Spleen (tissue), 11 donors: ENCODE data around the gene GATA2. TPM values are rescaled to one million over a fixed set of nuclear protein-coding genes. Genes with fewer than 3 reads are reported as not detected.

Source experiments
- DNase-seq: peaks from one replicate; pipeline ENCODE4 v3.0.0-alpha.2; 2020
- H3K27ac ChIP-seq, 8 donors: fragments of 200-600 bp; sonication (generic) in 7 of 8; 1 replicate in 4 of 8; 2 replicates in 4 of 8; pipeline versions ENCODE4 v1.5.0 to v1.8.0; 2016 to 2021; ENCODE audit warnings: inconsistent platforms in 4 of 8, mild to moderate bottlenecking in 4 of 8, moderate library complexity in 1 of 8
- H3K27me3 ChIP-seq, 7 donors: fragments of 200-600 bp; sonication (generic) in 6 of 7; replicated peaks in 1 of 7; 1 replicate in 4 of 7; 2 replicates in 3 of 7; pipeline versions ENCODE4 v1.5.0 to v1.8.0; 2016 to 2021; ENCODE audit warnings: inconsistent platforms in 3 of 7, mild to moderate bottlenecking in 1 of 7
- H3K36me3 ChIP-seq, 6 donors: fragments of 200-600 bp; sonication (generic) in 5 of 6; 1 replicate in 4 of 6; 2 replicates in 2 of 6; pipeline versions ENCODE4 v1.5.0 to v1.8.0; 2016 to 2021; ENCODE audit warnings: inconsistent platforms in 2 of 6
- H3K4me1 ChIP-seq, 6 donors: fragments of 200-600 bp; sonication (generic) in 5 of 6; 1 replicate in 3 of 6; 2 replicates in 3 of 6; pipeline versions ENCODE4 v1.5.0 to v1.8.0; 2016 to 2021; ENCODE audit warnings: inconsistent platforms in 3 of 6
- H3K4me3 ChIP-seq, 8 donors: fragments of 200-600 bp; sonication (generic) in 7 of 8; 1 replicate in 4 of 8; 2 replicates in 4 of 8; pipeline versions ENCODE4 v1.5.0 to v1.8.0; 2016 to 2021; ENCODE audit warnings: inconsistent platforms in 4 of 8, mild to moderate bottlenecking in 4 of 8, moderate library complexity in 2 of 8
- H3K9me3 ChIP-seq, 8 donors: fragments of 200-600 bp; sonication (generic) in 7 of 8; 1 replicate in 4 of 8; 2 replicates in 4 of 8; pipeline versions ENCODE4 v1.5.0 to v1.8.0; 2016 to 2021; ENCODE audit warnings: inconsistent platforms in 4 of 8
- CTCF ChIP-seq, 11 experiments: fragments of 200-600 bp in 7 of 11; fragments of 450-650 bp in 4 of 11; sonication (generic) in 4 of 11; IDR thresholded peaks in 8 of 11; conservative IDR thresholded peaks in 3 of 11; 1 replicate in 7 of 11; 2 replicates in 4 of 11; pipeline versions ENCODE4 v1.4.0 to v1.8.0; 2016 to 2021; ENCODE audit warnings: antibody characterized with exemption in 11 of 11, inconsistent platforms in 4 of 11, mild to moderate bottlenecking in 1 of 11
- POLR2A ChIP-seq, 3 donors: fragments of 450-650 bp; IDR thresholded peaks; one replicate each; pipeline ENCODE4 v1.5.1; 2017; ENCODE audit warnings: antibody characterized with exemption in 3 of 3, mild to moderate bottlenecking in 1 of 3
- POLR2AphosphoS5 ChIP-seq, 3 donors: sonication (generic); formaldehyde crosslinking; IDR thresholded peaks; one replicate each; pipeline ENCODE4 v1.5.1; 2017; ENCODE audit warnings: antibody characterized with exemption in 3 of 3
- WGBS, 5 donors: extraction: QIAGEN DNeasy Blood & Tissue Kit in 3 of 5; methylation state at CpG; one replicate each; pipeline versions ENCODE4 v1.1.5 to v1.1.7; 2013 to 2018; 5-methylcytosine and 5-hydroxymethylcytosine counted together
- intact Hi-C: fragments of 100-400 bp; cut with DNase I; formaldehyde crosslinking; loops from one replicate; pipeline ENCODE4 v1.15.0; 2023; ENCODE audit warnings: low total_unique reads
- polyA plus RNA-seq, 3 donors: library from polyadenylated mRNA; stranded (reverse); fragments of 200-250 nt; gene quantifications; one replicate each; pipeline ENCODE4 v1.2.1, GENCODE V29; 2013
- total RNA-seq, 7 donors: library from RNA; depleted of rRNA in 3 of 7; stranded (reverse); fragments of >200 nt in 3 of 7; fragmentation: NEBNext Ultra II Directional in 4 of 7; extraction: Animal tissue kit (Norgen Biotek cat#: 25700) in 4 of 7; gene quantifications; one replicate each; pipeline versions ENCODE4 v1.1.0 to v1.2.1, GENCODE V29; 2016 to 2021
- donor health status: healthy with polysubstance abuse.
- donor health status: DM: no; HTN: no; CAD: no; lungs with moderate emphysema.
- donor health status: DM: no; HTN: no; CAD: no.
- donor health status: Bipolar disorder and iron deficiency.
- donor health status: healthy.
- donor health status: DM: no; HTN: no; CAD: no.
- donor health status: DM: yes; HTN: yes; CAD: no.

GATA2 gene
- total and polyA plus RNA-seq, 10 donors = 2.2 to 28.6 (median 17.0) TPM

DNA sequence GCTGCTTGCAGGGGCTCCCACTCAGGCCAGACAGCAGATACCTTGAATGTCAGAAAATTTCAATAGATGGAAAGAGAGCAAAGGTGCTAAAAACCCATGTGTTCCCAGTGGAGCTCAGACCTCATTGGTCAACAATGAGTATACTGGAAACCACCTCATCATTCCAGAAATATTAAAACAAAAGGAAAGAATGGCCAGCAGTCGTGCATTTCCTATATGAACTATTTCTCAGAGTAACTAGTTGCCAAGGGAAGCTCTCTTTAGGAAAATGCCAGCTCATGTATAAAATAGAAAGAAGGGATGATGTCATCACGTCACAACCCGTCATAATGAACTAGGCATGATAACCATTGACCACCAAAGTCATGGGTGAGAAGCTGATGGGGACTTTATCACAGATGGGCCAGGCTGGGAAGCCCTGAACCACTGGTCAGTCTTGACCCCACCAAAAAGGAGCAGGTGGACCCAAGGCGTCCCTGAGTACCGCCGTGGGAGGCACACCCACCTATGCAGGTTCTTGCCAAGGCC lies 43.8 kb downstream of the GATA2 start:
- H3K27me3 ChIP-seq = peaks cover 0 to 25% (median 4%) of the 10 kb centered on the region in 7 donors
- 75 to 87% (median 83%) methylated on average over 6 of the region's 6 CpGs for WGBS, 5 donors
- H3K4me1 ChIP-seq = peaks cover 0 to 10% (median 3%) of the 10 kb centered on the region in 6 donors
- TF ChIP-seq POLR2AphosphoS5 (IDR thresholded peaks at IDR 0.05) (no peak), CTCF (IDR thresholded peaks at IDR 0.05 in 8 of 11, conservative IDR thresholded peaks at IDR 0.05 in 3 of 11) (no peak), POLR2A (IDR thresholded peaks at IDR 0.05) (no peak)
- intact Hi-C loops = no loop called here
- no peaks in the 10 kb centered on the region for H3K36me3 ChIP-seq
- H3K9me3 ChIP-seq = no peaks in the 10 kb centered on the region
- no peak overlapping the region for H3K27ac ChIP-seq
- DNase-seq = no peak
- no peak overlapping the region for H3K4me3 ChIP-seq

DNA sequence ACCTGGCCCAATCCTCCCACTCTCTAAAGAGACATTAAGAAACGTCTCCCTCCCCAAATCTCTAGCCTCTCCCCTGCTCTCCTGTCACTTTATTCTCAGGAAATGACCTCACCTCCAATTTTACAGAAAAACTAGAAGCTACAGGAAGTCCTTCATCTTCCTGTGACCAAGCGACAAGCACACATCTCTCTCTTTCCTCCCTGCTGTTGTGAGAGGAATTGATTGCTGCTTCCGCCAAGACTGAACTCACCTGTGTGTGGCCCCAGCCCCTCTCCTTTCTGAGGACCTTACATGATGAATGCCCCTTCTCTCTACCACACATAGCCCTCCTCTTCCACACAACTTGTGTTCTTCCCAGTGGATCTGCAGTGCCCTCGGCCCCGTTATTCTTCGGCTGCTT lies 44.5 kb downstream of the GATA2 start:
- no peak for DNase-seq
- no peak for TF ChIP-seq POLR2A (IDR thresholded peaks at IDR 0.05)
- TF ChIP-seq CTCF (IDR thresholded peaks at IDR 0.05 in 8 of 11, conservative IDR thresholded peaks at IDR 0.05 in 3 of 11) = no peak
- no peak for TF ChIP-seq POLR2AphosphoS5 (IDR thresholded peaks at IDR 0.05)
- intact Hi-C loops = no loop called here
- no peaks in the 10 kb centered on the region for H3K9me3 ChIP-seq
- H3K36me3 ChIP-seq = no peaks in the 10 kb centered on the region
- no peak overlapping the region for H3K27ac ChIP-seq
- H3K4me3 ChIP-seq = no peak overlapping the region
- peaks cover 0 to 10% (median 3%) of the 10 kb centered on the region in 6 donors for H3K4me1 ChIP-seq
- H3K27me3 ChIP-seq = peaks cover 0 to 18% (median 2%) of the 10 kb centered on the region in 7 donors
- 37 to 51% (median 42%) methylated on average over 6 of the region's 6 CpGs for WGBS, 5 donors

- Histone ChIP-seq H3K36me3 (no peaks in the 10 kb centered on the region), H3K4me1 (peaks cover 0 to 10% (median 3%) of the 10 kb centered on the region in 6 donors), H3K27ac (no peak overlapping the region), H3K4me3 (no peak overlapping the region), H3K27me3 (peaks cover 0 to 9% (median 0%) of the 10 kb centered on the region in 7 donors), H3K9me3 (no peaks in the 10 kb centered on the region)
- no peak for TF ChIP-seq POLR2A (IDR thresholded peaks at IDR 0.05)
- no peak for TF ChIP-seq CTCF (IDR thresholded peaks at IDR 0.05 in 8 of 11, conservative IDR thresholded peaks at IDR 0.05 in 3 of 11)
- TF ChIP-seq POLR2AphosphoS5 (IDR thresholded peaks at IDR 0.05) = no peak
- no peak for DNase-seq
- WGBS, 5 donors = 51 to 88% (median 87%) methylated on average over 2 to 3 of the region's 3 CpGs
- intact Hi-C loops = no loop called here
Measured at GRCh38 chr3:128447561-128448013, 45.4 kb downstream of the GATA2 start.

- no peak for DNase-seq
- Histone ChIP-seq H3K27ac (no peak overlapping the region), H3K36me3 (no peaks in the 10 kb centered on the region), H3K4me3 (no peak overlapping the region), H3K9me3 (no peaks in the 10 kb centered on the region), H3K4me1 (peaks cover 0 to 10% (median 3%) of the 10 kb centered on the region in 6 donors), H3K27me3 (peaks cover 0 to 5% (median 0%) of the 10 kb centered on the region in 7 donors)
- 86 to 96% (median 92%) methylated on average over 1 of the region's 1 CpG for WGBS, 5 donors
- intact Hi-C loops = no loop called here
- TF ChIP-seq CTCF (IDR thresholded peaks at IDR 0.05 in 8 of 11, conservative IDR thresholded peaks at IDR 0.05 in 3 of 11) (no peak), POLR2AphosphoS5 (IDR thresholded peaks at IDR 0.05) (no peak), POLR2A (IDR thresholded peaks at IDR 0.05) (no peak)
Measured at GRCh38 chr3:128446821-128447220, 46.2 kb downstream of the GATA2 start.
